ENCODE results near the gene CRIP2. TPM values are rescaled to one million over a fixed set of nuclear protein-coding genes. Genes with fewer than 3 reads are reported as not detected.

Gene CRIP2
- total RNA-seq, 4 donors from 2014 or later = 101 to 160 (median 136) TPM

- TF ChIP-seq, protein P1, sequence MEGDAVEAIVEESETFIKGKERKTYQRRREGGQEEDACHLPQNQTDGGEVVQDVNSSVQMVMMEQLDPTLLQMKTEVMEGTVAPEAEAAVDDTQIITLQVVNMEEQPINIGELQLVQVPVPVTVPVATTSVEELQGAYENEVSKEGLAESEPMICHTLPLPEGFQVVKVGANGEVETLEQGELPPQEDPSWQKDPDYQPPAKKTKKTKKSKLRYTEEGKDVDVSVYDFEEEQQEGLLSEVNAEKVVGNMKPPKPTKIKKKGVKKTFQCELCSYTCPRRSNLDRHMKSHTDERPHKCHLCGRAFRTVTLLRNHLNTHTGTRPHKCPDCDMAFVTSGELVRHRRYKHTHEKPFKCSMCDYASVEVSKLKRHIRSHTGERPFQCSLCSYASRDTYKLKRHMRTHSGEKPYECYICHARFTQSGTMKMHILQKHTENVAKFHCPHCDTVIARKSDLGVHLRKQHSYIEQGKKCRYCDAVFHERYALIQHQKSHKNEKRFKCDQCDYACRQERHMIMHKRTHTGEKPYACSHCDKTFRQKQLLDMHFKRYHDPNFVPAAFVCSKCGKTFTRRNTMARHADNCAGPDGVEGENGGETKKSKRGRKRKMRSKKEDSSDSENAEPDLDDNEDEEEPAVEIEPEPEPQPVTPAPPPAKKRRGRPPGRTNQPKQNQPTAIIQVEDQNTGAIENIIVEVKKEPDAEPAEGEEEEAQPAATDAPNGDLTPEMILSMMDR (IDR thresholded peaks at IDR 0.05) = no peak
- TF ChIP-seq POLR2A (IDR thresholded peaks at IDR 0.05) = no peak
- H3K27ac ChIP-seq = no peak overlapping the region
- H3K4me1 ChIP-seq = peaks cover 15 to 24% of the 10 kb centered on the region in 2 donors
- no peaks in the 10 kb centered on the region for H3K9me3 ChIP-seq
- DNase-seq = peak in 1 of 2 donors; percentile 32
- no peaks in the 10 kb centered on the region for H3K36me3 ChIP-seq
- intact Hi-C loops (cut with DNase I) = loop anchor here (5.0 kb wide), 1 partner anchor 155 kb away; no protein-coding TSS in a partner anchor
- 2 to 3% methylated on average over 6 to 9 of the region's 48 CpGs for WGBS, 2 donors
- H3K27me3 ChIP-seq = no peaks in the 10 kb centered on the region
- H3K4me3 ChIP-seq (replicated peaks in 1 of 3) = peak overlapping the region in 2 of 3 donors; percentile 32 to 69
These were observed 52.3 kb downstream of the CRIP2 start for GRCh38 chr14:105526776-105527380.

- intact Hi-C loops (cut with DNase I) = loop anchor here (5.0 kb wide), 1 partner anchor 155 kb away; no protein-coding TSS in a partner anchor
- 8 to 26% methylated on average over 5 to 21 of the region's 23 CpGs for WGBS, 2 donors
These were observed 52.8 kb downstream of the CRIP2 start for GRCh38 chr14:105527381-105527825.

DNA sequence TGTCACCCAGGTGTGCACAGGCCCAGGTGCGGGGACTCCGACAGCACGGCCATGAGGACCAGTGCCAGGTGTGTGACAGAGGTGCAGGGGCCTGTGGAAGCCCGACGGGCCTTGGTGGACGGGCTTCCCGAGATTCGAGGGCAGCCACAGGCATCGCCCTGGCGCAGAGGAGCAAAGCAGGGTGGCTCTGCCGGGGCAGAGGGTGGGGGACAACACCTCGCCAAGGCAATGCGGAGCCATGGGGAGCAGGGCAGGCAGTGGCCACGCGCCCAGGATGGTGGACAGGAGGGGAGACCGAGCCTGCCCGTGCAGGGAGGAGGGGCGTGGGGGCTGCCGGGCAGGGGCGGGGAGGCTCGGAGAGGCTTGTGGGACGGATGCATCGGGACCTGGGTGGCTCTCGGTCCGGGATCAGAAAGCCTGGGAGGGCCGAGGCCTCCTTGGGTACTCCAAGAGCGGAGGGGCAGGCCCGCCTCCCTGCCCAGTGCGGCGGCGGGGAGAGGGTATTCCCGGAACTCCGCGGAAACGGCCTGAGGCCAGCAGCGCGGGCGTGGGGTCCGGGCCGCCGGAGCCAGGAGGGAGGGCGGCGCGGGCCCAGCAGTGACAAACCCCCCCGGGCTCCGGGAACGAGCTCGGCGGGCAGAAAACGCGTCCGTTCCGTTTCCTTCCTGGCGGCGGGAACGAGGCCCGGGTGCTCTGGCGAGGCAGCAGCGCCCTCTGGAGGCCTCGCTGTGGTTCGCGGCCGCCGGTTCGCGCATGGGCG, 53.4 kb downstream of the CRIP2 start:
- Histone ChIP-seq H3K27me3 (no peaks in the 10 kb centered on the region), H3K9me3 (no peaks in the 10 kb centered on the region), H3K36me3 (no peaks in the 10 kb centered on the region), H3K27ac (peak overlapping the region in 2 of 3 donors; percentile 32 to 73), H3K4me1 (peaks cover 15 to 24% of the 10 kb centered on the region in 2 donors), H3K4me3 (replicated peaks in 1 of 3) (peak overlapping the region; percentile 42 to 85 (median 69))
- 15 to 38% methylated on average over 11 to 17 of the region's 67 CpGs for WGBS, 2 donors
- TF ChIP-seq, protein P1 (IDR thresholded peaks at IDR 0.05) = peak; percentile 44 to 95 (median 81)
- TF ChIP-seq POLR2A (IDR thresholded peaks at IDR 0.05) = peak in 1 of 2 donors; percentile 45
- DNase-seq = peak; percentile 74 to 78
- intact Hi-C loops (cut with DNase I) = loop anchor here (5.0 kb wide), 1 partner anchor 156 kb away; no protein-coding TSS in a partner anchor

More at GRCh38 chr14:105527381-105527825, 52.8 kb downstream of the CRIP2 start:
- no peak overlapping the region for H3K27ac ChIP-seq
- TF ChIP-seq, protein P1 (IDR thresholded peaks at IDR 0.05) = no peak
- no peak for TF ChIP-seq POLR2A (IDR thresholded peaks at IDR 0.05)
- no peak for DNase-seq
- peaks cover 15 to 24% of the 10 kb centered on the region in 2 donors for H3K4me1 ChIP-seq
- H3K9me3 ChIP-seq = no peaks in the 10 kb centered on the region
- H3K36me3 ChIP-seq = no peaks in the 10 kb centered on the region
- H3K4me3 ChIP-seq (replicated peaks in 1 of 3) = peak overlapping the region in 1 of 3 donors; percentile 69
- H3K27me3 ChIP-seq = no peaks in the 10 kb centered on the region

GRCh38 chr14:105528586-105529318, 54.1 kb downstream of the CRIP2 start:
- 67% methylated on average over 14 of the region's 89 CpGs; no CpG with 5 or more reads in 1 of the 2 donors for WGBS, 2 donors
- H3K27ac ChIP-seq = no peak overlapping the region
- H3K4me1 ChIP-seq = peaks cover 15 to 24% of the 10 kb centered on the region in 2 donors
- H3K9me3 ChIP-seq = no peaks in the 10 kb centered on the region
- intact Hi-C loops (cut with DNase I) = loop anchor here (5.0 kb wide), 1 partner anchor 156 kb away; no protein-coding TSS in a partner anchor
- H3K36me3 ChIP-seq = no peaks in the 10 kb centered on the region
- DNase-seq = no peak
- H3K4me3 ChIP-seq (replicated peaks in 1 of 3) = peak overlapping the region in 1 of 3 donors; percentile 69
- H3K27me3 ChIP-seq = no peaks in the 10 kb centered on the region
- TF ChIP-seq, protein P1 (IDR thresholded peaks at IDR 0.05) = peak in 1 of 6 experiments; percentile 20
- no peak for TF ChIP-seq POLR2A (IDR thresholded peaks at IDR 0.05)
